Stimulated activated naive CD4-positive, alpha-beta T cell treated with Interleukin-2 at 50 U/mL for 16 hours (primary cell): ENCODE results near the gene FBXO38.
A peak's percentile ranks its signal among the peaks of the same experiment; 100 is the strongest.

Experiments
- DNase-seq: peaks from one replicate; lab custom pipeline; 2025; lab: John Stamatoyannopoulos, UW

FBXO38 gene

GRCh38 chr5:148474025-148474511, 90.3 kb downstream of the FBXO38 start:
- no peak for DNase-seq

- DNase-seq: no peak
These were observed 92.5 kb downstream of the FBXO38 start for GRCh38 chr5:148476302-148476701.

- DNase-seq: no peak
These were observed 93.7 kb downstream of the FBXO38 start for GRCh38 chr5:148477429-148477828.

GRCh38 chr5:148482196-148482595, 98.4 kb downstream of the FBXO38 start:
- DNase-seq: no peak

GRCh38 chr5:148482697-148483462, 99.1 kb downstream of the FBXO38 start:
- DNase-seq: peak; percentile 34

- DNase-seq: no peak
These were observed 100.0 kb downstream of the FBXO38 start for GRCh38 chr5:148483750-148484149.

GRCh38 chr5:148484651-148485050, 100.9 kb downstream of the FBXO38 start:
- no peak for DNase-seq

- no peak for DNase-seq
These were observed 102.7 kb downstream of the FBXO38 start for GRCh38 chr5:148486456-148486855.

GRCh38 chr5:148488757-148489156, 105.0 kb downstream of the FBXO38 start:
- no peak for DNase-seq

- no peak for DNase-seq
These were observed 107.4 kb downstream of the FBXO38 start for GRCh38 chr5:148491015-148491792.

- DNase-seq: no peak
These were observed 108.0 kb downstream of the FBXO38 start for GRCh38 chr5:148491793-148492184.

- DNase-seq: no peak
These were observed 108.6 kb downstream of the FBXO38 start for GRCh38 chr5:148492351-148492750.
